Parathyroid adenoma (tissue), 2 donors: ENCODE results near the gene HBD.

Source experiments
- H2AFZ ChIP-seq: fragments of 300-600 bp; sonication (generic); one replicate; pipeline ENCODE4 v1.7.0; 2017; ENCODE audit warnings: antibody characterized with exemption, mild to moderate bottlenecking
- H3K27ac ChIP-seq: fragments of 300-600 bp; sonication (generic); one replicate; pipeline ENCODE4 v1.7.0; 2017
- H3K27me3 ChIP-seq: fragments of 300-600 bp; sonication (generic); one replicate; pipeline ENCODE4 v1.7.0; 2017; ENCODE audit warnings: low read length; ENCODE audit not compliant: control insufficient read depth, insufficient read depth
- H3K36me3 ChIP-seq: fragments of 300-600 bp; sonication (generic); one replicate; pipeline ENCODE4 v1.7.0; 2017; ENCODE audit warnings: low read length; ENCODE audit not compliant: control insufficient read depth, insufficient read depth
- H3K4me1 ChIP-seq: fragments of 300-600 bp; sonication (generic); one replicate; pipeline ENCODE4 v1.7.0; 2017; ENCODE audit warnings: control low read depth
- H3K4me2 ChIP-seq: fragments of 300-600 bp; sonication (generic); one replicate; pipeline ENCODE4 v1.7.0; 2017; ENCODE audit warnings: low read length
- H3K4me3 ChIP-seq: fragments of 300-600 bp; sonication (generic); one replicate; pipeline ENCODE4 v1.7.0; 2017; ENCODE audit warnings: low read depth, low read length
- H3K79me2 ChIP-seq: fragments of 300-600 bp; sonication (generic); one replicate; pipeline ENCODE4 v1.7.0; 2017; ENCODE audit warnings: control low read depth
- H3K9ac ChIP-seq: fragments of 300-600 bp; sonication (generic); one replicate; pipeline ENCODE4 v1.7.0; 2017; ENCODE audit warnings: mild to moderate bottlenecking
- H3K9me3 ChIP-seq: fragments of 300-600 bp; sonication (generic); one replicate; pipeline ENCODE4 v1.7.0; 2017; ENCODE audit warnings: low read length; ENCODE audit not compliant: control insufficient read depth
- TF ChIP-seq, protein P1 (sequence below): fragments of 300-600 bp; sonication (generic); IDR thresholded peaks from one replicate; pipeline ENCODE4 v1.7.0; 2017; ENCODE audit warnings: antibody characterized with exemption, mild to moderate bottlenecking
- donor health status: primary hyperparathyroidism.

HBD gene

DNA sequence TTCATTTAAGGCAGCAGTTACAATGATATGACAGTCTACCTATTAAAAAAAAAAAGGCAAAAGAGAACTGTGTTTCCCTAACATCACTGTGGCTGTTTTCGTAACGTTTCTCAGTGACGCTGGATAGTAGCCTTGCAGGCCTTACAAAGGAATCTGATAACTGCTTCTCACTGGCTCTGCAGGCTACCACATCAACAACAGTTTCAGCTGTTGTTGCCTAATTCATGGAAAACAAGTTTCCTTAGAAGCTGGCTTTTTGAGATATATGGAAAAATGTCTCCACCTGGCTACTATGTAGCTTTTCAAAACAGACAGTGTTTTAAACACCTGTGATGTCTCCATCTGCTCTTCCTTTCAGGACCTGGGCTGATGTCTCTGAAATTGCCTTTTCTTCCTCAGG, 37.6 kb downstream of the HBD start:
- H3K36me3 ChIP-seq, result no peaks in the 10 kb centered on the region
- H3K4me2 ChIP-seq, result no peak overlapping the region
- TF ChIP-seq, protein P1, sequence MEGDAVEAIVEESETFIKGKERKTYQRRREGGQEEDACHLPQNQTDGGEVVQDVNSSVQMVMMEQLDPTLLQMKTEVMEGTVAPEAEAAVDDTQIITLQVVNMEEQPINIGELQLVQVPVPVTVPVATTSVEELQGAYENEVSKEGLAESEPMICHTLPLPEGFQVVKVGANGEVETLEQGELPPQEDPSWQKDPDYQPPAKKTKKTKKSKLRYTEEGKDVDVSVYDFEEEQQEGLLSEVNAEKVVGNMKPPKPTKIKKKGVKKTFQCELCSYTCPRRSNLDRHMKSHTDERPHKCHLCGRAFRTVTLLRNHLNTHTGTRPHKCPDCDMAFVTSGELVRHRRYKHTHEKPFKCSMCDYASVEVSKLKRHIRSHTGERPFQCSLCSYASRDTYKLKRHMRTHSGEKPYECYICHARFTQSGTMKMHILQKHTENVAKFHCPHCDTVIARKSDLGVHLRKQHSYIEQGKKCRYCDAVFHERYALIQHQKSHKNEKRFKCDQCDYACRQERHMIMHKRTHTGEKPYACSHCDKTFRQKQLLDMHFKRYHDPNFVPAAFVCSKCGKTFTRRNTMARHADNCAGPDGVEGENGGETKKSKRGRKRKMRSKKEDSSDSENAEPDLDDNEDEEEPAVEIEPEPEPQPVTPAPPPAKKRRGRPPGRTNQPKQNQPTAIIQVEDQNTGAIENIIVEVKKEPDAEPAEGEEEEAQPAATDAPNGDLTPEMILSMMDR, result no peak
- no peak overlapping the region for H3K27ac ChIP-seq
- H3K79me2 ChIP-seq, result no peaks in the 10 kb centered on the region
- no peaks in the 10 kb centered on the region for H3K9me3 ChIP-seq
- no peaks in the 10 kb centered on the region for H3K27me3 ChIP-seq
- no peak overlapping the region for H3K9ac ChIP-seq
- no peak overlapping the region for H2AFZ ChIP-seq
- no peak overlapping the region for H3K4me3 ChIP-seq
- H3K4me1 ChIP-seq, result no peaks in the 10 kb centered on the region

DNA sequence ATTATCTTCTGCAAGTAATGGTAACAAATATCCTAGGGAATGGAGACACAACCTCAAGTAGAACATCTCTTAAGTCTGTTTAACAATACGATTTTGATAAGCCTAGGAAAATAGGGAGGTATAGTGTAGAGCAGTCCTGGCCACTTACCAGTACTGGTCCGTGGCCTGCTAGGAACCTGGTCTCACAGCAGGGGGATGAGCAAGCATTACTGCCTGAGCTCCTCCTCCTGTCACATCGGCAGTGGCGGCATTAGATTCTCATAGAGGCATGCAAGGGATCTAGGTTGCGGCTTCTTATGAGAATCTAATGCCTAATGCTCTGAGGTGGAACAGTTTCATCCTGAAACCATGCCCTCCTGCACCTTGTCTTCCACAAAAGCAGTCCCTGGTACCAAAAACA, 38.2 kb downstream of the HBD start:
- Histone ChIP-seq H2AFZ (no peak overlapping the region), H3K36me3 (no peaks in the 10 kb centered on the region), H3K79me2 (no peaks in the 10 kb centered on the region), H3K4me2 (no peak overlapping the region), H3K4me1 (no peaks in the 10 kb centered on the region), H3K4me3 (no peak overlapping the region), H3K9me3 (no peaks in the 10 kb centered on the region), H3K9ac (no peak overlapping the region), H3K27me3 (no peaks in the 10 kb centered on the region), H3K27ac (no peak overlapping the region)
- TF ChIP-seq, protein P1, result no peak

DNA sequence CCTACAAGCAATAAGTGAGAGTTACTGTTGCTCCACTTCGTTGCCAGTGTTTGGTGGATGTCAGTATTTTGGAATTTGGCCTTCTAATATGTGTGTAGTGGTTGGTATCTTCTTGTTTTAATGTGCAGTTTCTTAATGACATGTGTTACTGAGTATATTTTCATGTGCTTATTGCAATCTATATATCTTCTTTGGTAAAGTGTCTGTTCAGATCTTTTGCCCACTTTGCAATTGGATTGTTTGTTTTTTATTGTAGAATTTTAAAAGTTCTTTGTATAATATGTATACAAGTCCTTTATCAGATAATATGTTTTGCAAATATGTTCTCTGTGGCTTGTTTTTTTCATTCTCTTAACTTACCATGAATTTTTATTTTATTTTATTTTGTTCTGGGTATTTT, 41.5 kb downstream of the HBD start:
- H3K27me3 ChIP-seq, result no peaks in the 10 kb centered on the region
- H3K27ac ChIP-seq, result no peak overlapping the region
- no peak overlapping the region for H3K4me3 ChIP-seq
- no peak overlapping the region for H3K4me2 ChIP-seq
- no peak overlapping the region for H3K9ac ChIP-seq
- H2AFZ ChIP-seq, result no peak overlapping the region
- H3K9me3 ChIP-seq, result no peaks in the 10 kb centered on the region
- H3K36me3 ChIP-seq, result no peaks in the 10 kb centered on the region
- TF ChIP-seq, protein P1, result no peak
- H3K79me2 ChIP-seq, result no peaks in the 10 kb centered on the region
- H3K4me1 ChIP-seq, result no peaks in the 10 kb centered on the region

DNA sequence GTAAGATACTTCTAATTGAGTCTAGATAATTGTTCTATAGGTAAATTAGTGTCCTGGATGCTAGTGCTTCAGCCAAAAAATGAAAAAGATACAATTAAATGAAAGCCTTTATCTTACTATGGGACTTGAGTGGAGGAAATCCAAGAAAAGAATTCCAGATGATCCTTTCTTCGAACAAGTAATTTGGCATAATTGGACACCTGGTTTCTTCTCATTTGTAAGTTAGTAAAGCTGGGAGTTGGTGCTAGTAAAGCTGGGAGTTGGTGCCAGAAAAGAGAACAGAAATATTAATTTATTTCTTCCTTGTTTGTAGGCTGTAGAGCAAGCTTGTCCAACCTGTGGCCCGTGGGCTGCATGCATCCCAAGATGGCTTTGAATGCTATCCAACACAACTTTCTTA, 46.1 kb downstream of the HBD start:
- no peak overlapping the region for H3K9ac ChIP-seq
- H3K27ac ChIP-seq, result no peak overlapping the region
- TF ChIP-seq, protein P1, result no peak
- H3K9me3 ChIP-seq, result no peaks in the 10 kb centered on the region
- H3K4me1 ChIP-seq, result no peaks in the 10 kb centered on the region
- H3K36me3 ChIP-seq, result no peaks in the 10 kb centered on the region
- H3K27me3 ChIP-seq, result no peaks in the 10 kb centered on the region
- H2AFZ ChIP-seq, result no peak overlapping the region
- H3K4me2 ChIP-seq, result no peak overlapping the region
- H3K79me2 ChIP-seq, result no peaks in the 10 kb centered on the region
- H3K4me3 ChIP-seq, result no peak overlapping the region
